NCI-H1105 treated with DMSO at 0.1 percent for 48 hours (cell line): Measurements from ENCODE around the gene PLXNA2.

ENCODE experiments used
- DNase-seq: peaks from one replicate; lab custom pipeline; 2025; lab: John Stamatoyannopoulos, UW

PLXNA2 gene

DNA sequence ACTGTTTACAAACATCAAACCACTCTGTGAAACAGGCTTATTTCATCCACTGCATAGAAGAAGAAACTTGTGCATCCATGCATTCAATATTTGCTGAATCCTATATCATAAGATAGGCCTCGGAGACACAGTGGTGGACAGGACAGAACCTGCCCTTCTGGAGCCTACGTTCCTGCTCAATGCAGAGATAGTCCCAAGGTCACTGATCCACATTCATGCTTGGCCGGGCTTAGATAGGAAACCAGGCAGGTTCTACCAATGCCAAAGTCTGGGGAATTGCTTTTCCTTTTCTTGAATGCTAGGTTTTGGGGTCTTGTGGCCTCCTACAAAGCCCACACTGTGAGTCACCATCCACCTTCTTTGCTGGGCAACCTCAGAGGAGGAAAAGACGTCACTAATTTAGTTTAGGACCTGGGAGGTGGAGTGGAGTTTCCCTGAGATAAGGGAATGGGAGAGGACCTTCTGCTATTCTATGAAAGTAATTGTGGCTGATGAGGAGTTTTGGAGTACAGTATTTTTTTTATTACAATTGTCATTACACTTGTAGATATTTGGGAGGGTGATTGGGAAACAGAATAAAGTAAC lies 233.6 kb downstream of the PLXNA2 start:
- DNase-seq = no peak

DNA sequence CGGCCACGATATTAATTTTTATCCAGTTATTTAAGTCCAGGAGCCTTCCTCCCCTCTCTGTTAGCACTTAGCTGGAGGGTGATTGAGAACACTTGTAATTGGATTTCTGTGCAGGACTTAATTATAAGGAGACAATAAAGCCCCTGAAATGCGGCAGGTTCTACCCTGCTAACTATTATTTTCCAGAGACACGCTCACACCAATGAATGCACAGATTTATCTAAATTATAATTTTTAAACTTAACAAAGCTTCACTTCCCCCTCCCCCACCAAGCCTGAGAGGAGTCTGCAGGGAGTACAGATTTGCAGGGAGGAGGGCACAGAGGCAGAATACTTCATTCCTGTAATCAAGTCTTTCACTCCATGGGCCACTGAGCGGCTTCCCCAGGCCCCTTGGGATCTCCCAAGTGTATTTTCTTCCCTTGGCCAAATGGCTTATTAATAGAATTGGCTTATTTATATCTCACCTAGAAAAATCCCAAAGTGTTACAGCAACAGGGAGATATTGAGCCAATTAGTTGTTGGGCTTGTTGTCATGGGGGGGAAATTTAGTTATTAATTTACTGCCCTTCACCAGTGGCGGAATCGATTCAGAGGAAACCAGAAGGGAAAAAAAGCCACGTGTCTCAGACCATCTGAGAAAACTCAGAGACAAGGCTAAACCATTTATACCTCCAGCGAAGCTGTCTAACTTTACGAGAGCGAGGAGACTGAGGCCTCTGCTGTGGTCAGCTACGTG lies 234.3 kb downstream of the PLXNA2 start:
- no peak for DNase-seq

DNA sequence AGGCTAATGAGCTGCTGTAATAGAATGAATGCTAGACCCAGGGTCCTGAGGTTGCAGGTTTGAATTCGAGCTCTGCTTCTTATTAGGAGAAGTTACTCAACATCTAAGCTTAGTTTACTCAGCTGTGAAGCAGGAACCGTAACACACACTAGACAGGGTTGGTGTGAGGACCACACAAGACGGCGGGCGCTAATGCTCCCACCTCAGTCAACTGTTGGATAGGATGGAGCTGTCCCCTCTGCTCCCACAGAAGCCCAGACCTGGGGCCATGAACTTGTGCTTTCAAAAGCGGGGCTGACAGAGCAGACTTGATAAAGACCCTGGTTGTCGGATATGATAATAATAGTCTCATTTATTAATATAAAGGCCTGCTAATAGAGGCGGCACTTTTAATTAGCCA lies 234.9 kb downstream of the PLXNA2 start:
- no peak for DNase-seq

DNA sequence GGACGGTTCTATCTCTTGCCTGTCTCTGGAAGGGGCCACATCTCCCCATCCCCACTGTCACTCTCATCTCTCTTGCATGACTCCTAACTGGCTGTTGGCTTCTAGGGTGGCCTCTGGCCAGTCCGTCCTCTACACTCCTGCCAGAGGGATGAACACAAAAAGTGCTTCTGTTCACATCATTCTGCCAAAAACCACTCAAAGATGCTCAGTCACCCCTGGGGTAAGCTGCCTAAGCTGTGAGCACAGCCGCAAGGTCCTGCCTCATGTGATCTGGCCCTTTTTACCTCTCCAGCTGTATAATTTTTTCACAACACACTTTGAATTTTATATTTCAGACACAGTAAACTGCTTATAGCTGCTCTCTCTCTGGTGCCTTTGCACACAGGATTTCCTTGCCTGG lies 235.7 kb downstream of the PLXNA2 start:
- no peak for DNase-seq

DNA sequence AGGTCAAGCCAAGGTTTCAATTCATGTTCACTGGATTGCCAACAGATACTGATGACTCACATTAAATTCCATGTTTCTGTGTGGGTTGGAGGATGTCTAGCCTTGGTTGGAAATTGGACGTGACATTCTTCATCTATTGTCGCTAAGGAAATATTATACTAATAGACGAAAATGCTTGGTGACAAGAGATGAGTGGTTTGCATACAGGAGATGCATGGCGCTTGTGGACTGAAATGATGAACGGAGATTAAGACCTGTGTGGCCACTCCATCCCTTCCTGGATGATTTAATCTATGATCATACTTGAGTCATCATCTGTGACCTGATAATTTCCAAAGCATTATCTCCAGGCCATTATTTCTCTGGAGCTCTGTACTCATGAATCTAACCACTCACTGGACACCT lies 236.2 kb downstream of the PLXNA2 start:
- no peak for DNase-seq

DNA sequence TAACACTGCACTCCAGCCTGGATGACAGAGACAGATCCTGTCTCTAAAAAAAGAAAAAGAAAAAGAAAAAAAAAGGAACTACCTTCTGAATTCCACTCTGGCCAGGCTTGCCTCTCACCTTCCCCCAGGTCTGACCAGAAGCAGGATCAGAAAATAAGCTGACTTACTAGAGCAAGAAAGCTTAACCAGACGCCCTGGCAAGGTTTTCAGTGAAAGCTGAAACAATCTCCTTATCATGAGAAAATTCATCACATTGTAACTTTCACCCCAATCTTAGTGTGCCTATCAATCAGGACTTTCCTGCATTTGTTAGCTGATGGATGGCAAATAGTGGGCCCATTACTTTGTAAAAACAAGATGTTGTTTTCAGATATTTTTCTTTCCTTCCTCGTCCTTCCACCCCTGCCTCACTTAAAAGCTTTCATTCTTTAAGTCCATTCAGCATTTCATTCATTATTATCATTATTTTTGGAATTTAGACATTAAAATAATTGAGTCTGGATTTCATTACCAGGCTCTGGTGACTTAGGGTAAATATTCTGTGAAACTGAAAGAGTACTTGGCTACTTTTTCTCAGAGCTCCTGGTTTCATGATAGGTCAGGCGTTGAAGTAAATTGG lies 236.8 kb downstream of the PLXNA2 start:
- no peak for DNase-seq

DNA sequence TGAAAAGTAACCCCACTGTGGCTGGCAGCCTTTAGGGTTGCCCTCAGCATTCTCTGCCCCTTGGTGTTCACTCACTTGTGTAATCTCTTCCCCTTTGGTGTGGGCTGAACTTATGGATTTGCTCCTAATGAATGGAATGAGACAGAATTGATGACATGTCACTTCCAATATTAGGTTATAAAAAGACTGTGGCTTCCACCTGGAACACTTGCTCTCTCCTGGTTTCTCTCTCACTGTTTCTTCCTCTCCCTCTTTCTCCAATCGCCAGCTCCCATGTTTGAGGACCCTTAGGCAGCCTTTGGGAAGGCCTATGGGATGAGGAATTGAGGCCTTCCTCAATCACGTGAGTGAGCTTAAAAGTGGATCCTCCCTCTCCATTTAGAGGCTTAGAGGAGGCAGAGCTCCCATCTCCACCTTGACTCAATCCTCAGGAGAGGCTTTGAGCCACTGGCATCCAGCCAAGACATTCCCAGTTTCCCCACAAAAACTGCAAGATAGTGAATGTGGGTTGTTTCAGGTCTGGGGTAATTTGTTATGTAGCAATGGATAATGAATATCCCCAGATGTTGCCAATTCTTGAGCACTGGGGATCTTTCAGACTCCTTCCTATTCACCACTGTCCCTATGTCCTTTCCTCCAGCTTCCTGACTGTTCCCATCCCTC lies 237.8 kb downstream of the PLXNA2 start:
- no peak for DNase-seq

DNA sequence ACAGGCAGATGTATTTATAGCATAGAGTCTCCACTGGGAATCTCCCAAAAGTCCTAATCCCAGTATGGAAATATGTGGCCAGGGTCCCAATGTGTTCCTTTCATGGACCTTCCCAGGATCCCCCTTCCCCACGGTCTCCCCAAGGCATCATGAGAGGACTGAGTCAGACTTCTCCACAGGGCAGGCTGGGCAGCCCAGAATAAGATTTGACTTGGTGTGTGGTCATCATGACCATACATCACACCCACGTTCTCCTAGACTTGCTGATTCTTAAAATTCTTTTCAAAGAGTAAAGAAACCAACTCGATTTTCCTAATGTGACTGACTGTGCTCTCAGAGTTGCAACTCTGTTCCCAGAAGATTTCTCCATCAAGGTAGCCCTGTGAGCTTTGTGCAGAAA lies 239.3 kb downstream of the PLXNA2 start:
- no peak for DNase-seq

DNA sequence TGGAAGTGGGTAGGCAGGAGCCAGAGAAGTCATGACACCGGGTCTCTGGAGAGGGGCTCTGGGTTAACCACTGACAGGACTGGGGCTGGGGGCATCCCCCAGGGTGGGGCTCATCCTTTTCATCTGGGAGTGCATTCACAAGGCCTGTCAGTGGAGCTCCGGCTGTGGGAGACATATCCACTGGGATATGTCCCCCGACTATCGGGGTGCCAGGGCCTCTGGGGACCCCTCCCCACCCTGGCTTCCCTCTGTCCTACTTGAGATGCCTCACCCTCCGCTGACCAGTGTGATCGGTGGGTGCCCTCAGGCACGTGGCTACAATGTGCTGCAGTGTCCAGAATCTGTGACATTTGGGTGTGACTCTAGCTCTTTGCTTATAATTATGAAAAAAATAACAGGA lies 240.9 kb downstream of the PLXNA2 start:
- no peak for DNase-seq

DNA sequence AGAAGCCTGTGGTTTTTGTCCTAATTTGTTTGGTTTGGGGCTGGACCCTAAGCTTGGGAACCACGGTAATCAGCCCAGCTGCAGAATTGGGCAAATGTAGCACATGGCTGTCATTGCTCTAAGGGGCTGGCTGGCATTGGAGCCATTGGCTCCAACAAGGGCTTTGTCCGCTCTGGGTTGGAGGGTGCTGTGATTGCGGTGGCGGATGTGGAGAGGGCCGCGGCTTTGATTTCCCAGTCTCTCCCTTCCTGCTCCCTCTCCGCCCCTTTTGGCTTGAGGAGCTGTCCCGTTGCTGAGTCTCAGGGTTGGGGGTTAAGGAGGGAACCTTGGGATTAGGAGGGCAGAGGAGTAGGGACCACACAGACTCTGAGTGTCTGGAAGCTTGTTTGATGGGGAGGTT lies 241.5 kb downstream of the PLXNA2 start:
- no peak for DNase-seq

DNA sequence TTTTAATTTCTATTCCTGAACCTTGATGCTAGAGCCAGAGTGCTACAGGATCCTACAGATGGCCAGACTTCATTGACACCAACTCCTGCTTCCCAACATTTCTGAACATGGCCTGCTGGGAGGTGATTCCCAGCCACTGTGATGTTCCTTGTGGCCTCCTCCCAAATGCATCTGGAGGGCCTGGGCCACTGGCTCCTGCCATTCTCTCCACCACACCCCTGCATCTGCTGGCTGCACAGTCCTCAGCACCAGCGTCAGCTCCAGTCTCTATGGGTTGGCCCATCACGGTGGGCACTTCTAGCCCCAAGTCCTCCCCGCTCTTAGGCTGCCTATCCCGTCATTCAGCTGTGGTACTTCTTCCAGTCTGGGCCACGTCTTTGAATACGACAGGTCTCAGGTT lies 242.1 kb downstream of the PLXNA2 start:
- no peak for DNase-seq

DNA sequence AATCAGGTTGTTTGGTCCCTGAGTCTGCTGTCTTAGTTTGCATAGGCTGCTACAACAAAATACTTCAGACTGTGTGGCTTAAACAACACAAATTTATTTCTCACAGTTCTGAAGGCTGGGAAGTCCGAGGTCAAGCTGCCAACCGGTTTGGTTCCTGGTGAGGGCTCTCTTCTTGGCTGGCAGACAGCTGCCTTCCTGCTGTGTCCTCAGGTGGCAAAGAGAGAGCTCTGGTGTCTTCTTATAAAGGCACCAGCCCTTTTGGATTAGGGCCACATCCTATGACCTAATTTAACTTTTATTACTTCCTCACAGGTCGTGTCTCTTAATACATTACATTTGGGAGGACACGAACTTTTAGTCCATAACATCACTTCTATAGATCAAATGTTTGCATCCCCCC lies 243.7 kb downstream of the PLXNA2 start:
- DNase-seq = no peak

DNA sequence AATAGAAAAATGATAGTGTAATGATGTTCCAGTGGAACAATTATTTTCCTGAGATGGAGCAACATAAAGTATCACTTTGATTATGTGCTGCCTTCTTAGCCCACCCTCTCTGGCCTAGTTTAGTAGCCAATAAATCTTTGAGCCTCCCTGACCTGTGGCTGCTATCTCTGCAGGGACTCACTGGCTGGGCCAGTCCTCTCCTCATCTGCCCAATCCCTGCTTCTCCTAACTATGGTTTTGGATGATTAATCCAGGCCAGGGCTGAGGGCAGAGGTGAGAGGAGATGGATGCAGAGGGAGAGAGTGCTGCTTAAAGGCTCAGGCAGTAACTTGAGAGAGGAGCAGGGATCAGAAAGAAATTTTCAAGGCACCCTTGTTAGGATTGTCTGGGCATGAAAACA lies 244.2 kb downstream of the PLXNA2 start:
- no peak for DNase-seq

DNA sequence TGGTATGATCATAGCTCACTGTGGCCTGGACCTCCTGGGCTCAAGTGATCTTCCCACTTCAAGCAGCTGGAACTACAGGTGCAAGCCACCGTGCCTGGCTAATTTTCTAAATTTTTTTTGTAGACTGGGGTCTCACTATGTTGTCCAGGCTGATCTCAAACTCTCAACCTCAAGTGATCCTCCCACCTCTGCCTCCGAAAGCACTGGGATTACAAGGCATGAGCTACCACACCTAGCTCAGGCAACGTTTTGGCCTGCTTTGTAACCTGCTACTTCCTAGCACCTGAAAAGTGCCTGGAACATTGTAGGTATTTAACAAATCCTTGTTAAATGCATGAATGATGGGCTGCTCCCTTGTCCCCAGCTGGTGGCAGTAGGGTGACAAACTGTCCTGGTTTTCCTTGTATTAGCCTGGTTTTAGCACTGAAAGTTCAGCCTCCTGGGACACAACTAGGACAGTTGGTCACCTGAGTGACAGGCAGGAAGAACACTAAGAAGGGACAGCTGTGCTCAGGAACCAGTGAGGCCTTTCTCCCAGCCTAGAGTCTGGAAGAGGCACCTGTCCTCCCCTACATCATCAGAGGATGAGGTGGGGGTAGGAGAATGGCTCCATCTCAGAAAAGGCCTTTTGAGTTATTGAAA lies 244.8 kb downstream of the PLXNA2 start:
- DNase-seq = no peak

DNA sequence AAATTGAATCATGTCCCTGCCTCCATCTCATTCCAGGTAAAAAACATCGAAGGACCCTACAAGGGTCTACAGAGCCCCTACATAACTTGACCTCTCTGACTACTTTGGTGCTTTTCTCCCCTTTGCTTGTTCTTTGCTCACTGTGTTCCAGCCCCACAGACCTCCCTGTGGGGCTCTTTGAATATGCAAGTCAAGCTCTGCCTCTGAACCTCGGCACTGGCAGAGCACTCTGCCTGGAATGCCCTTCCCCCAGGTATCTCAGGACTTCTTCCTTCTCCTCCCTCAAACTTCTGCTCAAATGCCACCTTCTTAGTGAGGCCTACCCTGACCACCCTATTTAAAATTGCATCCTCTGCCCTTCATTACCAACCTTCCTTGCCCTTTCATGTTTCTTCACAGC lies 245.5 kb downstream of the PLXNA2 start:
- DNase-seq = no peak

DNA sequence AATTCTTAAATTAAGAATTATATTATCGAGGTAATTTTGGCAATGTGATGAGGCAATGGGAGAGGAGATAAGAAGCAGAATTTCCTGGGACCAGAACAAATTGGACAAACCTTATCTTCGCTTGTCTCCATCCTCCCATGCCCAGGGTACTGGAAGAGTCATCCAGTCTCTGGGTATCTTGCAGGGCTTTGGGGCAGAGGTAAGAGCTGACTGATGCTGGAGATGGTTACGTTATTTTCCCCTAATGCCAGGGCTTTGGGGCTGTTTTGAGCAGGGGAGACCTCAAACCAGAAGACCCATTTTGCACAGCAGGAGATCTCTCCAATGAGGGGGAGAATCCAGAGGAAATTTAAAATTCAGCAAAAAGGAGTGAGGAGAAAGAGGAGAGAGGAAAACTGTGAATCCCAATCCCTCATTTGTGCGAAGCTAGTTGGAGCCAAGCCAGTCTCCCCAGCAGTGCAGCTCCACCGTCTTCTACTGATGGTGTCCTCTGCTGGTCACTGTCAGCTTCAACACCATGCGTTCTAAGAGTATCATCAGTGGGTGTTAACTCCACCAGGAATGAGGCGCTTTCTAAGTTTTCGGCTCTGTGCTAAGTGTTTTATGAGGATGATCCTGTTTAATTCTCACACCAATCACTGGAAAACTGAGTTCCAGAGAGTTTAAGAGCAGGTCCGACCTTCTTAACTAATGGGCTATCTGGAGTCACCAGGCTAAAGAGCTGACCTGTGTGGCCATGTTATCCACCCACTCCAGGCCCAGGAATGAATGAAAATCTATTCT lies 246.5 kb downstream of the PLXNA2 start:
- peak; percentile 74 for DNase-seq

DNA sequence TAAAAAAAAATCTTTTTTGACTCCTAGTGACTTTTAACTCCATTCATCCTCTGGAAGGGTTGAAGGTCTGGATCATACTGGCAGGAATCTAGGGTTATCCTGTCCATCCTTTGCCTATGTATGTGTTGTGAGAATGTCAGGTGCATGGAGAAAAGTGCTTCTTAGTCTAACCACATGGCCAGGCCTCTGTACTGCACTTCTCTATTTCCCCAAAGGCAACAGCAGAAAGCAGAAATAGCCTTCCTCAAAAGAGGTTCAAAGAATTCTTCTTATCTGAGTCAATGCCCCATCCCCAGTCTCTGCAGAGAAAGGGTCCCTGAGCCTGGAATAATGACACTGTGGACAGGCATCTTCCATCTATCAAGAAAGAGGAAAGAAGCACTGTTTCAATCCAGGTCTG lies 247.5 kb downstream of the PLXNA2 start:
- DNase-seq = no peak

DNA sequence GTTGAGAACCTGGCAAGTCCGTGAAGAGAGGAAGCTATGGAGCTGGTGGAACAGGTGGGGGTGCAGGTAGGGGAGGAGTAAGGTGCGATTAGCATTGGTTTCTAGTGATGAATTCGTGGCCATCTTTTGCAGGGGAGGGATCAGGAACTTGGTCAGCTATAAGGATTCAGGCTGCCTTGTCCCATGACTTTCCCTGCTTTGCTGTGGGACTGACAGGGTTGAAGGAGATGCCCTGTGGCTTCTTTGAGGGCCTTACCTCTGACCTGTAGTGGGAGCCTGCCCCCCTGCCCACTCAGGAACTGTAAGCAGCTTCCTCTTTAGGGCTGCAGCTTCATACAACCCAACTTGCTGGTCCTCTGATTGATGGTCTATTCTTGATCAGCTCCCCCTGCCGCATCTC lies 248.6 kb downstream of the PLXNA2 start:
- no peak for DNase-seq

DNA sequence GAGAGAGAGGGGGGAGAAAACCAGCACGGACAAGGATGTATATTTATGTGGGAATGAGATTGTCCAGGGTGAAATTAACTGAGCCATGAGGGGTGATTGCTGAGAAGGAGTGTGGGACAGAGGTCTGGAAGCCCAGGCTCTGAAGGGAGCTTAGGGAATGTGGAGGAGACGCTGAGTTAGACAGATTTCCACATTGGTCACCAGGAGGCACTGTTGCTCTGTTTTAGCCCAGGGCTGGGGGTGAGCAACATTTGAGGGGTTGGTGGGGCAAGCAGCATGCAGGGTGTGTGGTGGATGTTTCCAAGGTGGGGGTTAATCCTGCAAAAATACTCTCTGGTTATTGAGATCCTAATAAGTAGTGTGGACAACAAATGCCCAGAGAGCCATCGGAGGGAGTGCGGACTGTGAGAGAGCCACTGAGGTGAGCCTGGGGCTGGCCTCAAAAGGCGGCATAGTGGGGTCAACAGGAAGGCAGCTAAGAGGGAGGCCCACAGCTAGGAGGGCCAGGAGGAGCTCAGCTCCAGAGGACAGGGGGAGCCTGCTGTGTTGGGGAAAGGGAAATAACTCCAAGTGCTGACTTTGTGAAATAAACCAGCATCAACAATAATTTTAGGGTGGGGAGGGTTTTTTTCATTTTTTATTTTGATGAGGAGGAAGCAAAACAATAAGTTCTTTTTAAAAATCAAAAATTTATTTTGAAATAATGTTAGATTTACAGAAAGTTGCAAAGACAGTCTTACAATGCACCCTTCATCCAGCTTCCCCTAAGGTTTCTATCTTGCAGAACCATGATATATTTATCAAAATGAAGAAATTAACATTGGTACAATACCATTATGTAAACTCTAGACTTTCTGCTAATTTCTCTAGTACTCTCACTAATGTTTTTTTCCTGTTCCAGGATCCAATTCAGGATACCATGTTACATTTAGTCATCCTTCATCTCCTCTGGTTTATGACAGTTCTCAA lies 250.4 kb downstream of the PLXNA2 start:
- DNase-seq = no peak

DNA sequence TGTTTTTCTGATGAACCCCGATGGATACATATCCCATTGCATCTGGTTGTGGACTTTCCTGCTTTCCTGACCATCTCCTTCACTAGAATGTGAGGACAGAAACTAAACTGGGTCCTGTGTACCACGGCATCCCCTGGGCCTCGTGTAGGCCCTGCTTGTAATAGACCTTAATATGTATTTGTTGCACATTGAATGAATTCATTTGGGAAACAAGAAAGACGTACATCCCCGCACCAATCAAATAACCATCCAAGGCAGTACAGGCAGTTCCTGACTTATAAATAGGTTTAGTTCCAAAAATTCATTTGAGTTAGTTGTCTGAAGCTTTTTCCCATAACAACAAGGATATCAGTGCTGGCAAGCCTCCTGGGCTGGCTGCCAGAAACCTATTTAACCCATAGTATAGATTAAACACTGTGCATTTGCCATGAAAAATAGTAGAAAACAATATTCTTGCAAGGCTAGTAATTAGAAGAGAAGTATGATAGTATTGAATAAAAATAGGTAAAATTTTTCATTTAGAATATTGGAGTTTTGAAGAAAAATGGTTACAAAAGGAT lies 251.4 kb downstream of the PLXNA2 start:
- DNase-seq = peak; percentile 41
